Panc1 (cell line): ENCODE data around the gene CIAO3. TPM values are rescaled to one million over a fixed set of nuclear protein-coding genes. Genes with fewer than 3 reads are reported as not detected.

Experiments
- ATAC-seq: fragments of 200-7000 bp; cut with Tn5 transposase; 2 replicates; pipeline ENCODE4 v1.9.1; 2020; ENCODE audit warnings: mild to moderate bottlenecking, moderate library complexity
- BruUV-seq: library from RNA; stranded (reverse); fragments of 400-500 nt; replicated peaks from 2 replicates; lab custom pipeline; 2021; lab: Mats Ljungman, UMichigan
- CTCF ChIA-PET: fragments of 300-600 bp; sonication (Branson Sonifier 250); formaldehyde crosslinking; loops from one replicate; lab custom pipeline; 2022; ENCODE audit warnings: antibody characterized with exemption; lab: Charles Lee
- POLR2A ChIA-PET: fragments of 300-600 bp; sonication (Branson Sonifier 250); formaldehyde crosslinking; loops from one replicate; lab custom pipeline; 2022; ENCODE audit warnings: antibody characterized with exemption; lab: Charles Lee
- DNase-seq: peaks from one replicate; pipeline ENCODE4 v3.0.0-alpha.2; 2010; ENCODE audit warnings: low read depth, low spot score
- H3K27ac ChIP-seq: 2 replicates; pipeline ENCODE4 v1.5.1; 2011; ENCODE audit warnings: mild to moderate bottlenecking, low read length, inconsistent platforms
- H3K27me3 ChIP-seq: fragments of 200-500 bp; sonication (Bioruptor generic); 2 replicates; pipeline ENCODE4 v1.6.0; 2014; ENCODE audit warnings: low read length, inconsistent platforms; ENCODE audit not compliant: control insufficient read depth, insufficient read depth
- H3K36me3 ChIP-seq: fragments of 200-500 bp; sonication (Bioruptor generic); 2 replicates; pipeline ENCODE4 v1.5.1; 2014; ENCODE audit warnings: inconsistent platforms, mild to moderate bottlenecking, low read length, moderate library complexity; ENCODE audit not compliant: control insufficient read depth, insufficient read depth
- H3K4me1 ChIP-seq: 2 replicates; pipeline ENCODE4 v1.5.1; 2011; ENCODE audit warnings: inconsistent platforms, mild to moderate bottlenecking, low read length, moderate library complexity; ENCODE audit not compliant: control insufficient read depth, insufficient read depth
- H3K4me3 ChIP-seq, 2 experiments: 2 replicates each; pipeline ENCODE4 v1.5.1; 2011 to 2012; ENCODE audit warnings: low read depth in 2 of 2, low read length in 2 of 2, mild to moderate bottlenecking in 2 of 2, inconsistent platforms in 1 of 2, moderate library complexity in 1 of 2
- H3K9me3 ChIP-seq: fragments of 200-500 bp; sonication (Bioruptor generic); 2 replicates; pipeline ENCODE4 v1.5.1; 2014; ENCODE audit warnings: low read depth, mild to moderate bottlenecking, inconsistent platforms, low read length, moderate library complexity; ENCODE audit not compliant: control insufficient read depth, insufficient read depth
- CTCF ChIP-seq: fragments of 450-650 bp; IDR thresholded peaks from 2 replicates; pipeline ENCODE4 v1.5.1; 2017; ENCODE audit warnings: mild to moderate bottlenecking
- POLR2AphosphoS5 ChIP-seq: IDR thresholded peaks from 2 replicates; pipeline ENCODE4 v1.6.1; 2012; ENCODE audit warnings: mild to moderate bottlenecking, low read depth, low read length, moderate library complexity
- REST ChIP-seq, 2 experiments: IDR thresholded peaks; 2 replicates each; pipeline ENCODE4 v1.6.1; 2011 to 2012; ENCODE audit warnings: low read depth in 2 of 2, control low read depth in 1 of 2, low read length in 1 of 2, mild to moderate bottlenecking in 1 of 2, moderate library complexity in 1 of 2; ENCODE audit not compliant: insufficient read depth in 1 of 2
- SIN3A ChIP-seq: IDR thresholded peaks from 2 replicates; pipeline ENCODE4 v1.6.1; 2012; ENCODE audit warnings: low read depth, mild to moderate bottlenecking, low read length, moderate library complexity, borderline replicate concordance; ENCODE audit not compliant: insufficient read depth
- TCF7L2 ChIP-seq: IDR thresholded peaks from 2 replicates; pipeline ENCODE4 v1.6.1; 2011; ENCODE audit warnings: mild to moderate bottlenecking, low read depth, low read length, inconsistent platforms
- in situ Hi-C: cut with HindIII; loops from 2 replicates; pipeline ENCODE4 v1.10.0; 2016; ENCODE audit warnings: low sequenced_read_pairs, low pct_unique_long_range_greater_than_20kb
- intact Hi-C: fragments of 100-400 bp; cut with micrococcal nuclease; formaldehyde crosslinking; loops from one replicate; pipeline ENCODE4 v1.10.0; 2022; ENCODE audit not compliant: unreplicated experiment
- total RNA-seq: library from RNA; stranded (reverse); gene quantifications from one replicate; pipeline ENCODE4 v1.2.1, GENCODE V29; 2021; ENCODE audit not compliant: unreplicated experiment

Gene CIAO3
- total RNA-seq, 1 experiment from 2014 or later = 34.0 TPM

- TF ChIP-seq CTCF (no peak), REST (IDR thresholded peaks at IDR 0.05; ENCODE audit: insufficient read depth in 1 of 2, low read depth in 2 of 2, low read length in 1 of 2) (no peak), POLR2AphosphoS5 (no peak), SIN3A (no peak), TCF7L2 (no peak)
- intact Hi-C loops = no loop called here
- in situ Hi-C loops = no loop called here
- H3K9me3 ChIP-seq = no peaks in the 10 kb centered on the region
- ATAC-seq (no peak), DNase-seq (no peak)
- no peak overlapping the region for H3K27ac ChIP-seq
- H3K27me3 ChIP-seq = no peaks in the 10 kb centered on the region
- H3K4me1 ChIP-seq = peaks cover 10% of the 10 kb centered on the region
- no peaks in the 10 kb centered on the region for H3K36me3 ChIP-seq
- CTCF ChIA-PET = no interaction called here
- no TSS peak for BruUV-seq
- POLR2A ChIA-PET = no interaction called here
- H3K4me3 ChIP-seq = no peak overlapping the region
Measured at GRCh38 chr16:781346-782010, 40.7 kb upstream of the CIAO3 start.

- intact Hi-C loops = no loop called here
- POLR2A ChIA-PET = no interaction called here
- no peak overlapping the region for H3K4me3 ChIP-seq
- TF ChIP-seq SIN3A (no peak), TCF7L2 (no peak), CTCF (no peak), POLR2AphosphoS5 (no peak), REST (IDR thresholded peaks at IDR 0.05; ENCODE audit: insufficient read depth in 1 of 2, low read depth in 2 of 2, low read length in 1 of 2) (no peak)
- BruUV-seq = no TSS peak
- ATAC-seq = no peak
- no peak for DNase-seq
- no peaks in the 10 kb centered on the region for H3K9me3 ChIP-seq
- CTCF ChIA-PET = no interaction called here
- H3K27me3 ChIP-seq = no peaks in the 10 kb centered on the region
- in situ Hi-C loops = no loop called here
- no peaks in the 10 kb centered on the region for H3K36me3 ChIP-seq
- H3K4me1 ChIP-seq = peaks cover 10% of the 10 kb centered on the region
- no peak overlapping the region for H3K27ac ChIP-seq
Measured at GRCh38 chr16:780296-780695, 39.5 kb upstream of the CIAO3 start.
